Measurements from ENCODE around the gene SLC16A8. TPM values are rescaled to one million over a fixed set of nuclear protein-coding genes. Genes with fewer than 3 reads are reported as not detected.
"Not testable (repeated sequence)": the region's sequence is repeated elsewhere in the genome, so short reads cannot be mapped to it uniquely, and the experiment has no call there.

Gene SLC16A8
- total and polyA plus RNA-seq, 5 experiments from 2014 or later = not detected

DNA sequence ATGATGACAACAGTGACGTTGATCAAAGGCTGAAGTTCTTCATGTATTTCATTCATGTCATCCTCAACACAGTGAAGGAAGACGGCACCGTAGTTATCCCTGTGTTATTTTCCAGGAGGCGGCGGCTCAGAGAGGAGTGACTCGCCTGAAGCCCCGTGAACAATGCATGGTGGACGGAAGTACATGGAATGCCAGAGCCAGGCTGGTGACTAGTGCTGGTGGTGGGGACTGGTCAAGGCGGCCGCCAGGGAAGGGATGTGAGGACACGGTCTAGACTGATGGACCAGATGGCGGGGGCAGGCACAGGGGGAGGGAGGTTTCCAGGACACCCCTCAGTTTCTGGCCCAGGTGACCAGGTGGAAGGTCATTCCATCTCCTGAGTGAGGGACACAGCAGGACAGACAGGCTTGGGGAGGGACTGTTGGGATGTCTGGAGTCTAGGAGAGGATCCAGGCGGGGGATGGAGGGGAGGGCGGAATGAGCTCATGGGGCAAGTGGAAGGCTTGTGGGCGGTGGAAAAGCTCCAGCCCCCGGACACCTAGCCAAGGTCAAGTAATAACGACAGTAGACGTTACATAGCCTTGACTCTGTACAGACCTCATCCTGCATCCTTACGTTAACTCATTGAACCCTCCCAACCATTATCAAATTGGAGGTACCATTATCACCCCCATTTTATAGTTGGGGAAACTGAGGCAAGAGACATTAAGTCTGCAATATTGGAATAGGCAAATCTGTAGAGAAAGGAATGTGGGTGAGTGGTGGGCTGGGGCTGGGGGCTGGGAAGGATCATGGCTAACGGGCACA, 42.8 kb downstream of the SLC16A8 start:
- peaks cover 0 to 4% (median 0%) of the 10 kb centered on the region in 4 donors for H3K4me1 Mint-ChIP-seq
- H3K4me3 Mint-ChIP-seq = no peak overlapping the region
- peaks cover 0 to 3% (median 0%) of the 10 kb centered on the region in 5 donors for H3K27me3 Mint-ChIP-seq
- no peak overlapping the region for H3K27ac Mint-ChIP-seq
- no peaks in the 10 kb centered on the region for H3K9me3 Mint-ChIP-seq
- POLR2A ChIA-PET = interaction anchor here (0.6 kb wide), 1 partner anchor 166 kb away, joined by 3 read pairs; no protein-coding TSS in a partner anchor
- no peaks in the 10 kb centered on the region for H3K36me3 Mint-ChIP-seq
- DNase-seq (no peak), ATAC-seq (no peak)

DNA sequence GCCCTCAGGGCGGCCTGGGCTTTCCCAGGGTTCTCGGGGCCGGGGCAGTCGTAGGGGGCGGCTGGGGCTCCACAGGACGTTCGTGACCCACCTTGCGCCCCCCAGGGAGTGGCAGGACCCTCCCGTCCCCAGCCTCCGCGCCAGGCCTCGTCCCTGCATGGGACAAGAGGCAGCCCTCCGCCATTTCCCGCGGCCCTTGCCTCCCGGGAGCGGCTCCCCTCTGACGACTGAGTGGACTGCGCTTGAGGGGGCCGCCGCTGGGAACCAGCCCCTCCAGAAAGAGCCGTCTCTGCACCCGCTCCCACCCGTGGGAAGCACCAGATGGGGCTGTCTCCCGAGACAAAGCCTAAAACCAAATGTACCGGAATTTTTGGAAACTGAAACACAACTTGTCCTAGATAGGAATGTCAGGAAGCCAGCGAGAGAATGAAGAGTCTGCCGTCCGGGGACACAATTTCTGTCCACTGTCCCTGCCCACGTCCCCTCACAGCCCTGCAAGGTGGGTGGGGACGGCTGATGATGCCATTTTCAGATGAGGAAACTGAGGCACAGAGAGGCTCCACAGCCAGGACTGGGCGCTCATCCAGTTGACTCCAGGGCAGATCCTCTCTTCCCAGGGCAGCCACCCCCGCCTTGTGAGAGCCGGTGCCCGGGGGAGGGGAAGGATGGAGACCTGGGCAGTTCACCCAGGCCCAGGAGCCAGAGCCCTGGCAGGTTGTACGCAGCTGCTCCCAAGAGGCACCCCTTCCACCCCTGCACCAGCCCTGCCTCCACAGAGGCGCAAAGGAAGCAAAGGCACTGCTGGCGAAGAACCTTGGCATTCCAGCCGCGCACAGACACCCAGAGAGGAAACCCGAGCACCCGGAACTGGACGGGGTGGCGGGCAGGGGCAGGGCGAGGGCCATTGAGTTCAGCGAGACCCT, 44.8 kb downstream of the SLC16A8 start:
- DNase-seq (no peak), ATAC-seq (no peak)
- POLR2A ChIA-PET = interaction anchor here (1.0 kb wide), 1 partner anchor 85 kb away, joined by 3 read pairs; no protein-coding TSS in a partner anchor
- Mint-ChIP-seq H3K9me3 (no peaks in the 10 kb centered on the region), H3K27ac (no peak overlapping the region), H3K27me3 (no peaks in the 10 kb centered on the region), H3K4me3 (no peak overlapping the region), H3K36me3 (no peaks in the 10 kb centered on the region), H3K4me1 (peaks cover 0 to 4% (median under 1%) of the 10 kb centered on the region in 4 donors)

DNA sequence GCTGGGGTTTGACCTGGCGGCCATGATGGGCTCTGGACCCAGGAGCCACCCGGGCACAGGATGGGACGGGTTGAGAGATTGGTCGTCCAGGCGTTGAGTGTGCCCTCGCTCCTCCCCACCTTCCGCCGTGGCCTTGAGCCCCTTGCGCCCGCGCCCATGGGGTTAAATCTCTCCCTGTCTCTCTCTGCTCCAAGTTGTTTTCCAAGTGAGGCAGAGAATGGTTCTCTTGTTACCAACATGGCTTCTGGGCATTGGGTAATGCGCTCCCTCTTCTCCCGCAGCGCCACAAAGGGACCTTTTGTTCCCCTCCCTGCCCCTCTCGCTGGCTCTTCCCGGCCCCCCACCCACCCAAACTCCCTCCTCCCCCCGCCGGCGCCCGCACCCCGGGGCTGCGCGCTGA, 45.6 kb downstream of the SLC16A8 start:
- POLR2A ChIA-PET = no interaction called here
- ATAC-seq (no peak), DNase-seq (no peak)
- Mint-ChIP-seq H3K27ac (no peak overlapping the region), H3K9me3 (no peaks in the 10 kb centered on the region), H3K4me3 (no peak overlapping the region), H3K36me3 (no peaks in the 10 kb centered on the region), H3K27me3 (no peaks in the 10 kb centered on the region), H3K4me1 (peaks cover 0 to 4% (median 1%) of the 10 kb centered on the region in 4 donors)

DNA sequence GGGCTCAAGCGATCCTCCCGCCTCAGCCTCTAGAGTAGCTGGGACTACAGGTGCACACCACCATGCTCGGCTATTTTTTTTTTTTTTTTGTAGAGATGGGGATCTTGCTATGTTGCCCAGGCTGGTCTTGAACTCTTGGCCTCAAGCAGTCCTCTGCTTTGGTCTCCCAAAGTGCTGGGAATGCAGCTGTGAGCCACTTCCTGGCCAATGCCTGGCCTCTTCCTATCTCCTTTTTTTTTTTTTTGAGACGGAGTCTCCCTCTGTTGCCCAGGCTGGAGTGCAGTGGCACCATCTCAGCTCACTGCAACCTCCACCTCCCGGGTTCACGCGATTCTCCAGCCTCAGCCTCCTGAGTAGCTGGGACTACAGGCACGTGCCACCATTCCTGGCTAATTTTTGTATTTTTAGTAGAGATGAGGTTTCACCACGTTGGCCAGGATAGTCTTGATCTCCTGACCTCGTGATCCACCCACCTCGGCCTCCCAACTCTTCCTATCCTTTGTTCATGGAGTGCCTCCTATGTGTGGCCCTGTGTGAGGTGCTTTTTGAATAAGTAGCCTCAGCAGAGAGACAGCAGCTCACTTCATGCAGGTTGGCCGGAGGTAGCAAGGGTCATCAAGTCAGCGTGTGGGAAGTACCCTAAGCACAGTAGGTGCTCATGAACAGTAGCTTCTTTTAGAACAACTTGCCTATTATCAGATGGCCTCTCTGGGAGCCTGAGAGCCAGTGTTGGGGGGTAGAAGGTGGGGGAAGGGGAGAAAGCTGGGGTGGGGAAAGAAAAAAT, 46.4 kb downstream of the SLC16A8 start:
- H3K36me3 Mint-ChIP-seq, POLR2A ChIA-PET, DNase-seq, H3K9me3 Mint-ChIP-seq, ATAC-seq, H3K27ac Mint-ChIP-seq, H3K4me1 Mint-ChIP-seq, H3K4me3 Mint-ChIP-seq, H3K27me3 Mint-ChIP-seq: not testable (repeated sequence)

DNA sequence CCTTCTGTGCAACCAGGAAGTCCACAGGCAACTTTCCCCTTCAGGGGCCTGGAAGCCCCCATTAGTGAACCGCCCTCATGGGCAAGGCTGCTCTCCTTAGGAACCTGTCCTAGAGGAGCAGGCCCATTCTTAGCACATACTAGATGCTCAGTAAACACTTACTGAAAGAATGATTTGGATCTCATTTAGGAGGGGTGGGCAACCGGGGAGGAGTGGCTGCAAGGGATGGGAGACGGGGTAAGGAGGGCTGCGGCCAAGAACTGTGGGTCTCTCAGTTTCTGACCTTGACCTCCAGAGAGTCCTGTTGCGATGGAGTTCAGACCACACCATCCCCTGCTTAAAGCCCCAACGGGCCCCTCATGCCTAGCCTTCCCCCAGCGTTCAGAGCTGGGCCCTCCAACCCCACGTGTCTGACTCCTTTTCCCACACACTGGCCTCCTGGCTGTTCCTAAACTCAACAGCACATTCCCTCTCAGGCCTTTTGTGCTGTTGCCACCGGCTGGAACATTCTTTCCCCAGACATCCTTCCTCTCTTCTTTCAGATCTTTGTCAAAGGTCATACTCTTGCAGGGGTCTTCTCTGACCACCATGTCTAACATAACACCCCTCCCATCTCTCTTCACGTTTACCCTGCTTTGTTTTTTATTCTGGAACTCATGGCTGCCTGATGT, 47.5 kb downstream of the SLC16A8 start:
- POLR2A ChIA-PET = no interaction called here

DNA sequence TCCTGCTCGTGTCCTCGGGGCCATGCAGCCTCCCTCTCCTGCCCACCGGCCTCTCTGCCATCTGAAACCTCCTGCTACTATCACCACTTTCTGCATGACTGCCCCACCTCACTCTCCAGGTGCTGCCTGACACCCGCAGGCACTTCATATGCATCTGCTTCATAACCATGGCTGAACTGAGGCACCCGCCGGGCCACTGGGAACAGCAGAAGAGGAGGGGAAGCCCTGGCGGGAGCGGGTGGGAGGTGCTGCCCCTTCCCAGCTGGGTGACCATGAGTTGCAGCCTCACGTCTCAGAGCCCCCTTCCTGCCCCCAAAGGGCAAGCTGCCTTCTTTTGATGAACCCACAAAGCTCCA, 48.5 kb downstream of the SLC16A8 start:
- Mint-ChIP-seq H3K4me1 (peaks cover 0 to 3% (median 0%) of the 10 kb centered on the region in 4 donors), H3K9me3 (no peaks in the 10 kb centered on the region), H3K36me3 (no peaks in the 10 kb centered on the region), H3K4me3 (no peak overlapping the region), H3K27me3 (no peaks in the 10 kb centered on the region), H3K27ac (no peak overlapping the region)
- no peak for DNase-seq
- ATAC-seq = no peak
- POLR2A ChIA-PET = no interaction called here

More for the DNA sequence above, 47.5 kb downstream of the SLC16A8 start:
- Mint-ChIP-seq H3K4me1 (peaks cover 0 to 3% (median 0%) of the 10 kb centered on the region in 4 donors), H3K36me3 (no peaks in the 10 kb centered on the region), H3K4me3 (no peak overlapping the region), H3K27me3 (no peaks in the 10 kb centered on the region), H3K27ac (no peak overlapping the region), H3K9me3 (no peaks in the 10 kb centered on the region)
- DNase-seq (no peak), ATAC-seq (no peak)

DNA sequence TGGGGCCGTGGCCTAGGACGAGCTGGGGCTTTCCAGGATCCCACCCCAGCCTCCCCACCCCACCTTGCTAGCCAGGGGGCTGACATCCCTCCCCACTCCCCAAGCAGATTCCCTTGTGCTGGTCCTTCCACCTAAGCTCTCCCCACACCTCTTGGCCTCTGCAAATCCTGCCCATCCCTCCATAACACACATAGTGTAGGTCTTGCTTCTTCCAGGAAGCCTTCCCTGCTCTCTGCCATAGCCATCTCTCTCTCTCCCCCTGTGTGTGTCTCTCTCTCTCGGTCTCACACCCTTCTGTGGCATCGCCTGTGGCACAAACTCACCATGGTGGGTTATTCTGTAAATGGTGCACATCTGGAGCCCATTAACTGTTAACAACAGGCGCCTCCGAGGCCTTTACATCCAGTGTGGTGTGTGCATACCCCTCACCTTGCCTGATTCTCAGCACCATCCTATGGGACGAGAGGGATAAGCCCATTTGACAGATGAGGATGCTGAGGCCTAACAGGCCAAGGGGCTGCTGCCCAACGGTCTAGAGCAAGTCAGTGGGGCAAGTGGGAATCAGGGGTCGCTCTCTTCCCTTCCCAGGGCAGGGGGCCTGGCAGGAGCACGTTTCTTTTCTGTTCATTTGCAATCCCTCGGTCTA, 49.0 kb downstream of the SLC16A8 start:
- no peaks in the 10 kb centered on the region for H3K9me3 Mint-ChIP-seq
- no peaks in the 10 kb centered on the region for H3K27me3 Mint-ChIP-seq
- peaks cover 0 to 3% (median 0%) of the 10 kb centered on the region in 4 donors for H3K4me1 Mint-ChIP-seq
- ATAC-seq (no peak), DNase-seq (no peak)
- H3K27ac Mint-ChIP-seq = no peak overlapping the region
- H3K36me3 Mint-ChIP-seq = no peaks in the 10 kb centered on the region
- no peak overlapping the region for H3K4me3 Mint-ChIP-seq
- POLR2A ChIA-PET = no interaction called here

DNA sequence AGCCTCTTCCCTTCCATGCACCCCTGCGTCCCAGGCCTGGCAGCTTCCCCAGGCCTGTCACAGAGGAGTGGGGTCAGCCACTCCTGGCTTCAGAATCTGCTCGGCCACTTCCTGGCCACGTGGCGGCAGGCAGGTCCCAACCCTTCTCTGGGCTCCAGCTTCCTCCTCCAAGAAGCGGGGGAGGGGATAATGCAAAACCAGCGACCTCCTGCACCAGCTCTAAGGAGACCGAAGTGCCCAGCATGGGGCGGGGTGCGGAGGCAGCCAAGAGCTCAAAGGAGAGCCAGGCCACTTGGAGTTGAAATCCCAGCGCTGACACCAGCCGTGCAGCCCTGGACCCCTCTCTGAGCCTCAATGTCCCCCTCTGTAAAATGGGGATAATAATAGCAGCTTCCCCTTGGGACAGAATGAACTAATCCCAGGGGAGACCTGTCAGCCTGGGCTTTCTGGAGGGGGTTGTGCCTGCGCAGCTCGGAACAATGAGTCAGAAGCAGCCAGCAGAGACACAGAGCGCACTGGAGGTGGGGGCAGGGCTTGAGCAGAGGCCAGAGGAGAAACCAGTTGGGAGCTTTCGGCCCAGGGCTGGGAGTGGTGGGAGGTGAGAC, 49.6 kb downstream of the SLC16A8 start:
- Mint-ChIP-seq H3K27me3 (no peaks in the 10 kb centered on the region), H3K4me3 (no peak overlapping the region), H3K9me3 (no peaks in the 10 kb centered on the region), H3K27ac (no peak overlapping the region), H3K4me1 (peaks cover 0 to 3% (median 0%) of the 10 kb centered on the region in 4 donors), H3K36me3 (no peaks in the 10 kb centered on the region)
- ATAC-seq (no peak), DNase-seq (no peak)
- POLR2A ChIA-PET = no interaction called here

DNA sequence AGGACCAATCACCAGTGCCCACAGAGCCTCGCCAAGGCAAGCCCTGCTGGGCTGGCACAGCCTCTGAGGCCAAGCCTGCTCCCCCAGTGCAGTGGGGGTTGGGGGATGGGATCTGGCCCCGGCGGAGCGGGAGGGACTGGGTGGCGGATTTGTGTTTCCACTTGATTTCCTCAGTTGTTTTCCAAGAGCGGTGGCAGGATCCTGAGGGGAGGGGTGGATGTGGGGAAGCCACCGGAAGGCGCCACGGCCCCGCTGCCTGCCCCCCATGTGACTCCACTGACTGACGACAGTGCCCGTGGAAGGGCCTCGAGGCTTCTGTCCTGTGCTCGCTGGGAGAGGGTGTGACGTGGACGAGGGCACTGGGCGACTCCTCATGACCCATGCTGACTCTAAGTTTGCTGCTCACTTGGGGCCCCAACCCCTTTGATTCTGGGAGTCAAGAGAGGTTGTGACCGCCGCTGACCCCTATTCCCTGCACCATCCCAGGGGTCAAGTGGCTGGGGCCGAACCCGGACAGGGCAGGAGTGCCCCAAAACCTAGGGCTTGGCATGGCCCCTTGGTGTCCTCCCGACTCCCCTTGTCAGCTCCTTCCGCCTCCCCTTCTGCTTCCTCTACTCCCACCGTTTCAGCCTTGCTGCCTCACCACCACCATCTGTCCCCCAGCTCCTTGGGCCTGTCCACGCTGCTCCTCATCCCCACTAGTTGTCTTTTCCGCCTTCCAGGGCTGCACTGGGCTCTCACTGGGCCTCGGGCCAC, 50.3 kb downstream of the SLC16A8 start:
- Mint-ChIP-seq H3K36me3 (no peaks in the 10 kb centered on the region), H3K4me3 (no peak overlapping the region), H3K9me3 (no peaks in the 10 kb centered on the region), H3K27me3 (no peaks in the 10 kb centered on the region), H3K4me1 (peaks cover 0 to 3% (median 0%) of the 10 kb centered on the region in 4 donors), H3K27ac (no peak overlapping the region)
- POLR2A ChIA-PET = no interaction called here
- DNase-seq = no peak
- no peak for ATAC-seq

DNA sequence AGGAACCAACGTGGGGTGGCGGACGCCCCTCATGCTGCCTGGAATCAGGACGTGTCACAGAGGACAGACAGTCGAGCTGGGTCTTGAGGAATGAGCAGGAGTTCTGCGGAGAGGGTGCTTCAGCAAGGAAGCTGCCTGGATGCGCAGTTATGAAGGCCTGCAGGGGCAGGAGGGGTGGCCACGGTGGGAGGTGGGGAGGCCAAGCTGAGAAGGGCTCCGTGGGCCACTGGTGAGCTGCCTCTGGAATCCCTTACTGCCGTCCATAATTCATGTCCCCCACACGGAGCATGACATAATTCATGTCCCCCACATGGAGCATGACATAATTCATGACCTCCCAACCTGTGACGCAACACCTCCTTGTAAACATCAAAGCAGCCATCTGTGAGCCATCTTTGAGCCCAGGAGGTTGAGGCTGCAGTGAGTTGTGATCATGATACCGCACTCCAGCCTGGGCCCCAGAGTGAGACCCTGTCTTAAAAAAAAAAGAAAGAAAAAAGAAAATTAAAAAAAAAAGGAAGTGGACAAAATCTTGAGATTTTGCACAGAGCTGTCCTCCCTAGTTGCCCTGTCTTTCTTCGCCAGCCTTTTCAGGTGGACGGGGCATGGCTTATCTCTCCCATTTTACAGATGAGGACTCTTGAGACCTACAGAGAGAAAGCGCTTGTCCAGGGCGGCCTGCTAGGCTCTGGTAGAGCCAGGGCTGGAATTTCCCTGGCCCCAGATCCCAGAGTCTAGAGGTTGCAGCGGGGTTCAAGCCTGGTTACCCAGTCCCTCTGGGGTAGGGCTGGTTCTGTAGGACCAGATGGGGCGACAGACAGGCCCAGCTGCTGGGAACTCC, 51.1 kb downstream of the SLC16A8 start:
- POLR2A ChIA-PET = no interaction called here

More for the DNA sequence above, 51.1 kb downstream of the SLC16A8 start:
- no peak overlapping the region for H3K4me3 Mint-ChIP-seq
- H3K27ac Mint-ChIP-seq = peak overlapping the region in 1 of 10 donors; percentile 54
- ATAC-seq = no peak
- no peaks in the 10 kb centered on the region for H3K9me3 Mint-ChIP-seq
- H3K36me3 Mint-ChIP-seq = no peaks in the 10 kb centered on the region
- no peak for DNase-seq
- H3K27me3 Mint-ChIP-seq = no peaks in the 10 kb centered on the region
- peaks cover 0 to 3% (median 0%) of the 10 kb centered on the region in 4 donors for H3K4me1 Mint-ChIP-seq

All from naive thymus-derived CD8-positive, alpha-beta T cell (primary cell).